Astrocyte (in vitro differentiated cells and primary cell): ENCODE data around the gene AK9. TPM values are rescaled to one million over a fixed set of nuclear protein-coding genes. Genes with fewer than 3 reads are reported as not detected.

Source experiments
- DNase-seq: peaks from one replicate; pipeline ENCODE4 v3.0.0-alpha.2; 2010; ENCODE audit warnings: low read depth
- FAIRE-seq: peaks from 2 replicates; lab custom pipeline; 2011; peaks lifted over from hg19 to GRCh38; lab: Jason Lieb, UNC
- H2AFZ ChIP-seq: 2 replicates; pipeline ENCODE4 v1.6.0; 2012; ENCODE audit warnings: low read depth, low read length, inconsistent platforms
- H3K27ac ChIP-seq: 2 replicates; pipeline ENCODE4 v1.5.1; 2011; ENCODE audit warnings: low read depth, low read length, inconsistent platforms
- H3K27me3 ChIP-seq: 2 replicates; pipeline ENCODE4 v1.6.0; 2011; ENCODE audit warnings: low read length, inconsistent platforms; ENCODE audit not compliant: insufficient read depth
- H3K36me3 ChIP-seq: 2 replicates; pipeline ENCODE4 v1.5.1; 2011; ENCODE audit warnings: low read length, inconsistent platforms; ENCODE audit not compliant: insufficient read depth
- H3K4me1 ChIP-seq: 2 replicates; pipeline ENCODE4 v1.5.1; 2011; ENCODE audit warnings: low read length, inconsistent platforms; ENCODE audit not compliant: insufficient read depth
- H3K4me2 ChIP-seq: 2 replicates; pipeline ENCODE4 v1.6.0; 2012; ENCODE audit warnings: low read length, inconsistent platforms
- H3K4me3 ChIP-seq: 2 replicates; pipeline ENCODE4 v1.5.1; 2011; ENCODE audit warnings: low read depth, mild to moderate bottlenecking, low read length, inconsistent platforms; ENCODE audit not compliant: insufficient read depth
- H3K79me2 ChIP-seq: 2 replicates; pipeline ENCODE4 v1.6.0; 2012; ENCODE audit warnings: mild to moderate bottlenecking, low read length, inconsistent platforms; ENCODE audit not compliant: insufficient read depth
- H3K9ac ChIP-seq: 2 replicates; pipeline ENCODE4 v1.6.0; 2012; ENCODE audit warnings: mild to moderate bottlenecking, low read length, inconsistent platforms
- H3K9me3 ChIP-seq: 2 replicates; pipeline ENCODE4 v1.5.1; 2012; ENCODE audit warnings: low read depth, mild to moderate bottlenecking, low read length, inconsistent platforms; ENCODE audit not compliant: insufficient read depth
- H4K20me1 ChIP-seq: 2 replicates; pipeline ENCODE4 v1.6.0; 2012; ENCODE audit warnings: low read length, inconsistent platforms; ENCODE audit not compliant: insufficient read depth
- H3K27ac Mint-ChIP-seq: one replicate; pipeline ENCODE4 v1.8.0; 2021; ENCODE audit warnings: mild to moderate bottlenecking, mixed read lengths; ENCODE audit not compliant: unreplicated experiment
- H3K27me3 Mint-ChIP-seq: one replicate; pipeline ENCODE4 v1.8.0; 2021; ENCODE audit warnings: low read depth, mixed read lengths; ENCODE audit not compliant: unreplicated experiment
- H3K36me3 Mint-ChIP-seq: one replicate; pipeline ENCODE4 v1.8.0; 2021; ENCODE audit warnings: low read depth, mixed read lengths; ENCODE audit not compliant: unreplicated experiment
- H3K4me1 Mint-ChIP-seq: one replicate; pipeline ENCODE4 v1.8.0; 2021; ENCODE audit warnings: low read depth, mixed read lengths; ENCODE audit not compliant: unreplicated experiment
- H3K4me3 Mint-ChIP-seq: one replicate; pipeline ENCODE4 v1.8.0; 2021; ENCODE audit warnings: mild to moderate bottlenecking, moderate library complexity, mixed read lengths; ENCODE audit not compliant: unreplicated experiment
- H3K9me3 Mint-ChIP-seq: one replicate; pipeline ENCODE4 v1.8.0; 2021; ENCODE audit warnings: mild to moderate bottlenecking, mixed read lengths; ENCODE audit not compliant: unreplicated experiment
- CTCF ChIP-seq: IDR thresholded peaks from 2 replicates; pipeline ENCODE4 v1.5.1; 2011; ENCODE audit warnings: low read depth, mild to moderate bottlenecking, inconsistent platforms, low read length, moderate library complexity; ENCODE audit not compliant: insufficient read depth
- EZH2 ChIP-seq: IDR thresholded peaks from 2 replicates; pipeline ENCODE4 v1.6.1; 2012; ENCODE audit warnings: mild to moderate bottlenecking, low read length, inconsistent platforms; ENCODE audit not compliant: insufficient read depth
- total RNA-seq: library from RNA; stranded (reverse); gene quantifications from 2 replicates; pipeline ENCODE4 v1.2.1, GENCODE V29; 2021

AK9 gene
- total RNA-seq, 1 donor from 2014 or later, result 3.4 TPM

GRCh38 chr6:109478841-109479624 is 212.0 kb downstream of the AK9 start:
- Histone ChIP-seq H3K36me3 (peaks cover 22% of the 10 kb centered on the region), H3K9ac (no peak overlapping the region), H4K20me1 (peaks cover 33% of the 10 kb centered on the region), H3K27ac (no peak overlapping the region), H3K27me3 (no peaks in the 10 kb centered on the region), H3K4me1 (peaks cover 12% of the 10 kb centered on the region), H2AFZ (no peak overlapping the region), H3K9me3 (no peaks in the 10 kb centered on the region), H3K79me2 (peaks cover 63% of the 10 kb centered on the region), H3K4me3 (peak overlapping the region; percentile 23), H3K4me2 (peak overlapping the region; percentile 56)
- H3K27me3 Mint-ChIP-seq, result no peaks in the 10 kb centered on the region
- FAIRE-seq (no peak), DNase-seq (no peak)
- H3K4me3 Mint-ChIP-seq, result peak overlapping the region; percentile 71
- H3K4me1 Mint-ChIP-seq, result peaks cover 18% of the 10 kb centered on the region
- H3K9me3 Mint-ChIP-seq, result no peaks in the 10 kb centered on the region
- H3K27ac Mint-ChIP-seq, result no peak overlapping the region
- TF ChIP-seq CTCF, result no peak
- TF ChIP-seq EZH2, result no peak
- peaks cover 8% of the 10 kb centered on the region for H3K36me3 Mint-ChIP-seq

- no peak overlapping the region for H3K27ac Mint-ChIP-seq
- H3K27me3 Mint-ChIP-seq, result no peaks in the 10 kb centered on the region
- Histone ChIP-seq H3K27ac (no peak overlapping the region), H3K4me3 (no peak overlapping the region), H3K4me2 (peak overlapping the region; percentile 56), H3K36me3 (peaks cover 27% of the 10 kb centered on the region), H3K9ac (no peak overlapping the region), H4K20me1 (peaks cover 36% of the 10 kb centered on the region), H3K27me3 (no peaks in the 10 kb centered on the region), H3K79me2 (peaks cover 65% of the 10 kb centered on the region), H3K9me3 (no peaks in the 10 kb centered on the region), H3K4me1 (peaks cover 12% of the 10 kb centered on the region), H2AFZ (no peak overlapping the region)
- no peak for DNase-seq
- H3K4me3 Mint-ChIP-seq, result peak overlapping the region; percentile 71
- no peaks in the 10 kb centered on the region for H3K9me3 Mint-ChIP-seq
- no peak for FAIRE-seq
- H3K4me1 Mint-ChIP-seq, result peaks cover 18% of the 10 kb centered on the region
- H3K36me3 Mint-ChIP-seq, result peaks cover 9% of the 10 kb centered on the region
- TF ChIP-seq EZH2 (no peak), CTCF (no peak)
Observed at GRCh38 chr6:109478222-109478805, 212.7 kb downstream of the AK9 start.

- Mint-ChIP-seq H3K4me3 (no peak overlapping the region), H3K27ac (no peak overlapping the region), H3K4me1 (peaks cover 18% of the 10 kb centered on the region), H3K36me3 (peaks cover 13% of the 10 kb centered on the region), H3K27me3 (no peaks in the 10 kb centered on the region), H3K9me3 (no peaks in the 10 kb centered on the region)
- no peak for FAIRE-seq
- Histone ChIP-seq H2AFZ (no peak overlapping the region), H3K4me1 (peaks cover 12% of the 10 kb centered on the region), H3K36me3 (peaks cover 33% of the 10 kb centered on the region), H3K27ac (no peak overlapping the region), H3K4me3 (no peak overlapping the region), H3K9me3 (no peaks in the 10 kb centered on the region), H3K27me3 (no peaks in the 10 kb centered on the region), H4K20me1 (peaks cover 42% of the 10 kb centered on the region), H3K4me2 (peak overlapping the region; percentile 56), H3K79me2 (peaks cover 66% of the 10 kb centered on the region), H3K9ac (no peak overlapping the region)
- TF ChIP-seq CTCF, result no peak
- no peak for TF ChIP-seq EZH2
- no peak for DNase-seq
Observed at GRCh38 chr6:109477725-109478124, 213.3 kb downstream of the AK9 start.
